H1 (cell line): ENCODE data around the gene PDE4D. TPM values are rescaled to one million over a fixed set of nuclear protein-coding genes. Genes with fewer than 3 reads are reported as not detected.

ENCODE experiments used
- CTCF ChIA-PET: fragments of 300-600 bp; sonication (Branson Sonifier 250); formaldehyde crosslinking; loops from one replicate; lab custom pipeline; 2021; ENCODE audit not compliant: partially characterized antibody; lab: Charles Lee
- POLR2A ChIA-PET: fragments of 300-600 bp; sonication (Branson Sonifier 250); formaldehyde crosslinking; loops from one replicate; lab custom pipeline; 2021; ENCODE audit warnings: inconsistent platforms; ENCODE audit not compliant: partially characterized antibody; lab: Charles Lee
- DNase-seq, 2 experiments: peaks; one replicate each; pipeline versions ENCODE4 v3.0.0 to v3.0.0-alpha.2; 2010 to 2022; ENCODE audit warnings: low spot score in 2 of 2, low read depth in 1 of 2, mixed read lengths in 1 of 2
- FAIRE-seq: peaks from 2 replicates; lab custom pipeline; 2011; peaks lifted over from hg19 to GRCh38; lab: Jason Lieb, UNC
- H2AFZ ChIP-seq: 2 replicates; pipeline ENCODE4 v1.8.1; 2012; ENCODE audit warnings: low read length, inconsistent platforms
- H2AK5ac ChIP-seq: 2 replicates; pipeline ENCODE4 v1.6.1; 2013; ENCODE audit warnings: low read depth, low read length
- H2BK120ac ChIP-seq: replicated peaks from 2 replicates; pipeline ENCODE3; 2013; ENCODE audit warnings: low read depth, low read length, inconsistent platforms
- H2BK12ac ChIP-seq: 2 replicates; pipeline ENCODE4 v1.6.1; 2013; ENCODE audit warnings: low read depth, low read length
- H2BK15ac ChIP-seq: 2 replicates; pipeline ENCODE4 v1.6.1; 2013; ENCODE audit warnings: low read length
- H2BK20ac ChIP-seq: 2 replicates; pipeline ENCODE4 v1.6.1; 2013; ENCODE audit warnings: low read length
- H2BK5ac ChIP-seq: 2 replicates; pipeline ENCODE4 v1.6.1; 2013; ENCODE audit warnings: low read depth, low read length
- H3K14ac ChIP-seq: 2 replicates; pipeline ENCODE4 v1.6.1; 2013; ENCODE audit warnings: inconsistent platforms; ENCODE audit not compliant: insufficient read length
- H3K18ac ChIP-seq: 2 replicates; pipeline ENCODE4 v1.6.1; 2013; ENCODE audit warnings: low read length; ENCODE audit errors: extremely low read depth
- H3K23ac ChIP-seq: 2 replicates; pipeline ENCODE4 v1.6.1; 2013; ENCODE audit warnings: inconsistent platforms; ENCODE audit not compliant: insufficient read length
- H3K23me2 ChIP-seq: 2 replicates; pipeline ENCODE4 v1.6.1; 2013; ENCODE audit warnings: low read depth, low read length
- H3K27ac ChIP-seq: 2 replicates; pipeline ENCODE4 v1.6.1; 2011; ENCODE audit warnings: low read depth, low read length, inconsistent platforms
- H3K27me3 ChIP-seq, 4 experiments: replicated peaks in 1 of 4; 1 replicate in 1 of 4; 2 replicates in 3 of 4; pipeline versions ENCODE4 v1.6.1 to v1.8.1; 2011 to 2013; ENCODE audit warnings: low read length in 3 of 4, mild to moderate bottlenecking in 3 of 4, inconsistent platforms in 2 of 4, mixed read lengths in 2 of 4, moderate library complexity in 1 of 4; ENCODE audit not compliant: control insufficient read depth in 3 of 4, insufficient read depth in 3 of 4; ENCODE audit errors: extremely low read depth in 1 of 4
- H3K36me3 ChIP-seq, 4 experiments: 2 replicates each; pipeline versions ENCODE4 v1.6.1 to v1.8.1; 2011 to 2013; ENCODE audit warnings: mild to moderate bottlenecking in 4 of 4, low read length in 3 of 4, moderate library complexity in 2 of 4, control low read depth in 1 of 4, inconsistent platforms in 1 of 4; ENCODE audit not compliant: insufficient read depth in 4 of 4, control insufficient read depth in 2 of 4
- H3K4ac ChIP-seq: replicated peaks from 2 replicates; pipeline ENCODE3; 2013; ENCODE audit warnings: low read length, low read depth, mixed read lengths, inconsistent platforms; ENCODE audit not compliant: insufficient read length
- H3K4me1 ChIP-seq, 4 experiments: replicated peaks in 1 of 4; 1 replicate in 1 of 4; 2 replicates in 3 of 4; pipeline versions ENCODE4 v1.6.1 to v1.8.1; 2011 to 2013; ENCODE audit warnings: low read length in 3 of 4, inconsistent platforms in 2 of 4, mixed read lengths in 1 of 4; ENCODE audit not compliant: insufficient read depth in 4 of 4, control insufficient read depth in 3 of 4
- H3K4me2 ChIP-seq, 2 experiments: 2 replicates each; pipeline versions ENCODE4 v1.6.1 to v1.8.1; 2011 to 2013; ENCODE audit warnings: low read depth in 2 of 2, low read length in 2 of 2, control low read depth in 1 of 2, inconsistent platforms in 1 of 2, mild to moderate bottlenecking in 1 of 2; ENCODE audit not compliant: insufficient read depth in 1 of 2
- H3K4me3 ChIP-seq, 4 experiments: fragments of 200-600, 300-600 bp in 1 of 4; sonication (generic), shearing (Covaris generic), sonication (Bioruptor Twin) in 1 of 4; 2 replicates each; pipeline versions ENCODE4 v1.5.1 to v1.8.1; 2011 to 2016; ENCODE audit warnings: low read length in 4 of 4, low read depth in 3 of 4, control low read depth in 2 of 4, inconsistent platforms in 2 of 4, mild to moderate bottlenecking in 2 of 4, mixed read lengths in 1 of 4, moderate library complexity in 1 of 4; ENCODE audit not compliant: insufficient read depth in 2 of 4; ENCODE audit errors: extremely low read depth in 1 of 4
- H3K56ac ChIP-seq: replicated peaks from 2 replicates; pipeline ENCODE3; 2013; ENCODE audit warnings: low read depth, mild to moderate bottlenecking, mixed read lengths, low read length, inconsistent platforms; ENCODE audit not compliant: insufficient read length
- H3K79me1 ChIP-seq: 2 replicates; pipeline ENCODE4 v1.6.1; 2013; ENCODE audit warnings: low read depth, low read length, control low read depth
- H3K79me2 ChIP-seq, 2 experiments: 2 replicates each; pipeline versions ENCODE4 v1.6.1 to v1.8.1; 2012 to 2013; ENCODE audit warnings: low read length in 2 of 2, mild to moderate bottlenecking in 2 of 2, inconsistent platforms in 1 of 2; ENCODE audit not compliant: insufficient read depth in 2 of 2, control insufficient read depth in 1 of 2
- H3K9ac ChIP-seq, 4 experiments: replicated peaks in 1 of 4; 1 replicate in 1 of 4; 2 replicates in 3 of 4; pipeline versions ENCODE4 v1.6.1 to v1.8.1; 2011 to 2013; ENCODE audit warnings: low read depth in 3 of 4, low read length in 3 of 4, control low read depth in 2 of 4, mild to moderate bottlenecking in 2 of 4, moderate library complexity in 2 of 4, inconsistent platforms in 1 of 4; ENCODE audit errors: extremely low read depth in 1 of 4
- H3K9me3 ChIP-seq, 2 experiments: 2 replicates each; pipeline versions ENCODE4 v1.6.1 to v1.8.1; 2012 to 2013; ENCODE audit warnings: mild to moderate bottlenecking in 2 of 2, moderate library complexity in 2 of 2, control low read depth in 1 of 2, inconsistent platforms in 1 of 2, low read depth in 1 of 2, low read length in 1 of 2, mixed read lengths in 1 of 2; ENCODE audit not compliant: insufficient read depth in 2 of 2
- H4K20me1 ChIP-seq, 2 experiments: replicated peaks in 1 of 2; 2 replicates each; pipeline versions ENCODE3 to v1.8.1; 2011 to 2013; ENCODE audit warnings: inconsistent platforms in 2 of 2, low read length in 2 of 2, mild to moderate bottlenecking in 1 of 2; ENCODE audit not compliant: insufficient read depth in 2 of 2, control insufficient read depth in 1 of 2
- H4K5ac ChIP-seq: 2 replicates; pipeline ENCODE4 v1.6.1; 2013; ENCODE audit warnings: low read length, low read depth, mixed read lengths, inconsistent platforms; ENCODE audit not compliant: insufficient read length
- H4K8ac ChIP-seq: 2 replicates; pipeline ENCODE4 v1.8.0; 2013; ENCODE audit warnings: mild to moderate bottlenecking, moderate library complexity, low read length, inconsistent platforms; ENCODE audit not compliant: insufficient read depth; ENCODE audit errors: extremely low read depth
- H4K91ac ChIP-seq: replicated peaks from 2 replicates; pipeline ENCODE3; 2013; ENCODE audit warnings: low read length, mixed read lengths, inconsistent platforms; ENCODE audit not compliant: insufficient read length
- PHF8 ChIP-seq: fragments of 200-600 bp; sonication (generic); conservative IDR thresholded peaks from 2 replicates; pipeline ENCODE4 v1.7.1; 2012; ENCODE audit warnings: low read depth, mild to moderate bottlenecking, inconsistent platforms, low read length, moderate library complexity
- WGBS, 2 experiments: shearing (Covaris generic) in 1 of 2; methylation state at CpG; one replicate each; pipeline versions ENCODE4 v1.1.6 to v1.1.7; 2013 to 2015; ENCODE audit warnings: low lambda C conversion rate in 2 of 2, mixed read lengths in 2 of 2, inconsistent platforms in 1 of 2, low coverage in 1 of 2, missing lambda C conversion rate in 1 of 2; ENCODE audit not compliant: insufficient replicate concordance in 2 of 2, insufficient coverage in 1 of 2, insufficient read length in 1 of 2; ENCODE audit errors: extremely low coverage in 1 of 2, missing lambda C conversion rate in 1 of 2; 5-methylcytosine and 5-hydroxymethylcytosine counted together
- polyA plus RNA-seq, 7 experiments: library from polyadenylated mRNA; depleted of rRNA in 3 of 7; stranded (reverse) in 5 of 7; unstranded in 2 of 7; fragments of >200 nt in 5 of 7; fragments of 200-250 nt in 2 of 7; gene quantifications; 1 replicate in 5 of 7; 2 replicates in 1 of 7; 4 replicates in 1 of 7; pipeline versions ENCODE4 v1.2.1 to v1.2.3, GENCODE V29; 2011 to 2013; ENCODE audit warnings: missing spikeins in 2 of 7, mixed read lengths in 2 of 7
- total RNA-seq: library from RNA; stranded (reverse); fragmentation: NEBNext Ultra II Directional; extraction: Animal tissue kit (Norgen Biotek cat#: 25700); gene quantifications from 2 replicates; pipeline ENCODE4 v1.2.1, GENCODE V29; 2021

Gene PDE4D
- total and polyA plus RNA-seq, 2 of the 8 experiments (the other 6 are each of a cell fraction or from before 2014, with no cell fraction given) = 2.3 to 3.7 TPM

- Histone ChIP-seq H2BK12ac (no peak overlapping the region), H3K4me1 (peaks cover 0 to 2% (median 0%) of the 10 kb centered on the region in 4 experiments; a peak in 2 of 7 replicates), H2BK15ac (no peak overlapping the region), H2BK20ac (no peak overlapping the region), H2BK5ac (no peak overlapping the region), H3K79me2 (no peaks in the 10 kb centered on the region), H3K79me1 (no peaks in the 10 kb centered on the region), H3K27me3 (no peaks in the 10 kb centered on the region), H3K9me3 (peaks cover 0 to 4% of the 10 kb centered on the region in 2 experiments; a peak in 1 of 4 replicates), H3K18ac (no peak overlapping the region), H3K4me2 (no peak overlapping the region), H4K8ac (no peak overlapping the region), H4K20me1 (no peaks in the 10 kb centered on the region), H4K91ac (no peak overlapping the region), H2AFZ (no peak overlapping the region; the same call in 1 of the 2 replicates), H3K14ac (no peak overlapping the region), H2AK5ac (no peak overlapping the region), H2BK120ac (no peak overlapping the region), H3K4me3 (no peak overlapping the region), H4K5ac (no peak overlapping the region), H3K36me3 (no peaks in the 10 kb centered on the region), H3K23me2 (no peaks in the 10 kb centered on the region), H3K27ac (no peak overlapping the region), H3K56ac (no peak overlapping the region), H3K4ac (no peak overlapping the region), H3K9ac (no peak overlapping the region), H3K23ac (no peak overlapping the region)
- DNase-seq = no peak
- WGBS, 2 experiments = 85% methylated on average over 2 of the region's 2 CpGs; no CpG with 5 or more reads in 1 of the 2 experiments
- CTCF ChIA-PET = interaction anchor here (0.9 kb wide), 1 partner anchor 201 kb away, joined by 4 read pairs; no protein-coding TSS in a partner anchor
- POLR2A ChIA-PET = no interaction called here
- peak; percentile 45 for FAIRE-seq
- TF ChIP-seq PHF8 = no peak
These were observed 300.0 kb downstream of the PDE4D start for GRCh38 chr5:59593439-59594007.
